DND-41 (cell line): Measurements from ENCODE around the gene ELMOD3.

Experiments used
- EZH2 ChIP-seq: IDR thresholded peaks from 3 replicates; pipeline ENCODE4 v1.6.1; 2012; ENCODE audit warnings: borderline replicate concordance, low read depth, mild to moderate bottlenecking, moderate library complexity, low read length, inconsistent platforms; ENCODE audit not compliant: severe bottlenecking
- TF ChIP-seq, protein P1 (sequence below): IDR thresholded peaks from 2 replicates; pipeline ENCODE4 v1.5.1; 2012; ENCODE audit warnings: borderline replicate concordance, low read length, moderate library complexity, mild to moderate bottlenecking; ENCODE audit not compliant: poor library complexity, severe bottlenecking; ENCODE audit errors: extremely low read depth

DNA sequence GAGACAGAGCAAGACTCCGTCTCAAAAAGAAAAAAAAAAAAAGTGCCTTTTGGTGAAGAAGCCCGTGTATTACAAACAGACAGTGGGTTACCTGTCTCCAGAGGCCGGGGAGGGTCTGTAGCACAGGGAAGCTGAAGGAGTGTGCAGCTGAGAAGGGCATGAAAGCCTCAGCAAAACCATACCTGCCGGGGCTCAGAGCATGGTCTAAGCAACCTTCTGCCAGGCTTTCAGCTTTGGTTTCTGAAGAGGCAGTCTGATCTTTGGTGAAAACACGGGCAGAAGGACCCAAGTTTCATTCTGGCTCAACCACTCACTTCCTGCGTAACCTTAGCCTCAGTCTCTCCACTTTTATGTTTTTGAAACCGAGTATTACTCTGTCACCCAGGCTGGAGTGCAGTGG is 85.4 kb downstream of the ELMOD3 start:
- TF ChIP-seq, protein P1, sequence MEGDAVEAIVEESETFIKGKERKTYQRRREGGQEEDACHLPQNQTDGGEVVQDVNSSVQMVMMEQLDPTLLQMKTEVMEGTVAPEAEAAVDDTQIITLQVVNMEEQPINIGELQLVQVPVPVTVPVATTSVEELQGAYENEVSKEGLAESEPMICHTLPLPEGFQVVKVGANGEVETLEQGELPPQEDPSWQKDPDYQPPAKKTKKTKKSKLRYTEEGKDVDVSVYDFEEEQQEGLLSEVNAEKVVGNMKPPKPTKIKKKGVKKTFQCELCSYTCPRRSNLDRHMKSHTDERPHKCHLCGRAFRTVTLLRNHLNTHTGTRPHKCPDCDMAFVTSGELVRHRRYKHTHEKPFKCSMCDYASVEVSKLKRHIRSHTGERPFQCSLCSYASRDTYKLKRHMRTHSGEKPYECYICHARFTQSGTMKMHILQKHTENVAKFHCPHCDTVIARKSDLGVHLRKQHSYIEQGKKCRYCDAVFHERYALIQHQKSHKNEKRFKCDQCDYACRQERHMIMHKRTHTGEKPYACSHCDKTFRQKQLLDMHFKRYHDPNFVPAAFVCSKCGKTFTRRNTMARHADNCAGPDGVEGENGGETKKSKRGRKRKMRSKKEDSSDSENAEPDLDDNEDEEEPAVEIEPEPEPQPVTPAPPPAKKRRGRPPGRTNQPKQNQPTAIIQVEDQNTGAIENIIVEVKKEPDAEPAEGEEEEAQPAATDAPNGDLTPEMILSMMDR, result no peak
- TF ChIP-seq EZH2, result no peak
